ENCODE results near the gene MPIG6B.
A peak's percentile ranks its signal among the peaks of the same experiment; 100 is the strongest.

GRCh38 chr6:31737991-31738979, 15.1 kb downstream of the MPIG6B start:
- peak in 3 of 12 donors; percentile 16 to 19 (median 19) for TF ChIP-seq CTCF (IDR thresholded peaks at IDR 0.05)
- TF ChIP-seq POLR2A (IDR thresholded peaks at IDR 0.05): no peak

Measured in heart left ventricle (tissue), 13 donors.